Hematopoietic multipotent progenitor cell treated with erythropoietin and hydrocortisone succinate and interleukin-3 and kit ligand, for 4 days (in vitro differentiated cells): ENCODE measurements around the gene UGT2B10.
"Not testable (repeated sequence)": the region's sequence is repeated elsewhere in the genome, so short reads cannot be mapped to it uniquely, and the experiment has no call there.

Source experiments
- DNase-seq: peaks from one replicate; pipeline ENCODE4 v3.0.0-alpha.2; 2015

UGT2B10 gene

GRCh38 chr4:68815617-68816409 is at the start of gene UGT2B10:
UGT2B10 (plus strand) TSS chr4:68815994; CDS start chr4:68816020, 26 bp downstream.
- DNase-seq, result not testable (repeated sequence)

- DNase-seq, result not testable (repeated sequence)
These were observed 44.0 kb upstream of the UGT2B10 start for GRCh38 chr4:68771836-68772235.

GRCh38 chr4:68773699-68774098 is 42.1 kb upstream of the UGT2B10 start:
- no peak for DNase-seq

- no peak for DNase-seq
These were observed 35.6 kb upstream of the UGT2B10 start for GRCh38 chr4:68780232-68780631.

- no peak for DNase-seq
These were observed 18.7 kb upstream of the UGT2B10 start for GRCh38 chr4:68797048-68797447.

GRCh38 chr4:68797618-68798017 is 18.2 kb upstream of the UGT2B10 start:
- DNase-seq, result no peak

GRCh38 chr4:68803013-68803412 is 12.8 kb upstream of the UGT2B10 start:
- DNase-seq, result no peak

- no peak for DNase-seq
These were observed 7.7 kb upstream of the UGT2B10 start for GRCh38 chr4:68808060-68808459.

GRCh38 chr4:68810919-68811318 is 4.9 kb upstream of the UGT2B10 start:
- DNase-seq, result no peak

- DNase-seq, result not testable (repeated sequence)
These were observed 844 bp downstream of the UGT2B10 start for GRCh38 chr4:68816410-68817265.

- no peak for DNase-seq
These were observed 1.6 kb downstream of the UGT2B10 start for GRCh38 chr4:68817386-68817785.

- not testable (repeated sequence) for DNase-seq
These were observed 2.3 kb downstream of the UGT2B10 start for GRCh38 chr4:68818030-68818462.

- DNase-seq, result no peak
These were observed 15.8 kb downstream of the UGT2B10 start for GRCh38 chr4:68831642-68832041.

- no peak for DNase-seq
These were observed 34.5 kb downstream of the UGT2B10 start for GRCh38 chr4:68850293-68850692.

- no peak for DNase-seq
These were observed 40.0 kb downstream of the UGT2B10 start for GRCh38 chr4:68855771-68856170.

GRCh38 chr4:68858039-68858438 is 42.2 kb downstream of the UGT2B10 start:
- DNase-seq, result no peak

GRCh38 chr4:68859655-68860054 is 43.9 kb downstream of the UGT2B10 start:
- DNase-seq, result no peak

GRCh38 chr4:68861057-68861456 is 45.3 kb downstream of the UGT2B10 start:
- no peak for DNase-seq

GRCh38 chr4:68864438-68865187 is 48.8 kb downstream of the UGT2B10 start:
- DNase-seq, result peak; percentile 31

GRCh38 chr4:68865188-68865638 is 49.4 kb downstream of the UGT2B10 start:
- DNase-seq, result no peak

GRCh38 chr4:68865760-68866159 is 50.0 kb downstream of the UGT2B10 start:
- DNase-seq, result no peak

- DNase-seq, result no peak
These were observed 53.5 kb downstream of the UGT2B10 start for GRCh38 chr4:68869274-68869773.
